Measurements from ENCODE around the gene UTS2R. TPM values are rescaled to one million over a fixed set of nuclear protein-coding genes. Genes with fewer than 3 reads are reported as not detected.
A peak's percentile ranks its signal among the peaks of the same experiment; 100 is the strongest.
"Not testable (repeated sequence)": the region's sequence is repeated elsewhere in the genome, so short reads cannot be mapped to it uniquely, and the experiment has no call there.

UTS2R gene
- total and polyA plus RNA-seq, 8 donors, result not detected

GRCh38 chr17:82344175-82344907 lies 27.2 kb upstream of the UTS2R start:
- no peak overlapping the region for H3K27ac ChIP-seq
- peaks cover 0 to 18% (median 0%) of the 10 kb centered on the region in 3 donors for H3K27me3 ChIP-seq
- H3K9me3 ChIP-seq, result no peaks in the 10 kb centered on the region
- peaks cover 4 to 16% (median 9%) of the 10 kb centered on the region in 4 donors for H3K4me1 ChIP-seq
- peak in 1 of 2 donors; percentile 73 for DNase-seq
- no peak for TF ChIP-seq POLR2A (IDR thresholded peaks at IDR 0.05)
- no peak for TF ChIP-seq POLR2AphosphoS5 (IDR thresholded peaks at IDR 0.05)
- no peak for TF ChIP-seq EP300 (IDR thresholded peaks at IDR 0.05)
- TF ChIP-seq, protein P1, sequence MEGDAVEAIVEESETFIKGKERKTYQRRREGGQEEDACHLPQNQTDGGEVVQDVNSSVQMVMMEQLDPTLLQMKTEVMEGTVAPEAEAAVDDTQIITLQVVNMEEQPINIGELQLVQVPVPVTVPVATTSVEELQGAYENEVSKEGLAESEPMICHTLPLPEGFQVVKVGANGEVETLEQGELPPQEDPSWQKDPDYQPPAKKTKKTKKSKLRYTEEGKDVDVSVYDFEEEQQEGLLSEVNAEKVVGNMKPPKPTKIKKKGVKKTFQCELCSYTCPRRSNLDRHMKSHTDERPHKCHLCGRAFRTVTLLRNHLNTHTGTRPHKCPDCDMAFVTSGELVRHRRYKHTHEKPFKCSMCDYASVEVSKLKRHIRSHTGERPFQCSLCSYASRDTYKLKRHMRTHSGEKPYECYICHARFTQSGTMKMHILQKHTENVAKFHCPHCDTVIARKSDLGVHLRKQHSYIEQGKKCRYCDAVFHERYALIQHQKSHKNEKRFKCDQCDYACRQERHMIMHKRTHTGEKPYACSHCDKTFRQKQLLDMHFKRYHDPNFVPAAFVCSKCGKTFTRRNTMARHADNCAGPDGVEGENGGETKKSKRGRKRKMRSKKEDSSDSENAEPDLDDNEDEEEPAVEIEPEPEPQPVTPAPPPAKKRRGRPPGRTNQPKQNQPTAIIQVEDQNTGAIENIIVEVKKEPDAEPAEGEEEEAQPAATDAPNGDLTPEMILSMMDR (IDR thresholded peaks at IDR 0.05), result no peak
- no peaks in the 10 kb centered on the region for H3K36me3 ChIP-seq
- H3K4me3 ChIP-seq, result no peak overlapping the region
- intact Hi-C loops (cut with DNase I; ENCODE audit: low total_unique reads), result no loop called here
- 57 to 81% (median 68%) methylated on average over 14 to 24 of the region's 24 CpGs for WGBS, 5 donors

DNA sequence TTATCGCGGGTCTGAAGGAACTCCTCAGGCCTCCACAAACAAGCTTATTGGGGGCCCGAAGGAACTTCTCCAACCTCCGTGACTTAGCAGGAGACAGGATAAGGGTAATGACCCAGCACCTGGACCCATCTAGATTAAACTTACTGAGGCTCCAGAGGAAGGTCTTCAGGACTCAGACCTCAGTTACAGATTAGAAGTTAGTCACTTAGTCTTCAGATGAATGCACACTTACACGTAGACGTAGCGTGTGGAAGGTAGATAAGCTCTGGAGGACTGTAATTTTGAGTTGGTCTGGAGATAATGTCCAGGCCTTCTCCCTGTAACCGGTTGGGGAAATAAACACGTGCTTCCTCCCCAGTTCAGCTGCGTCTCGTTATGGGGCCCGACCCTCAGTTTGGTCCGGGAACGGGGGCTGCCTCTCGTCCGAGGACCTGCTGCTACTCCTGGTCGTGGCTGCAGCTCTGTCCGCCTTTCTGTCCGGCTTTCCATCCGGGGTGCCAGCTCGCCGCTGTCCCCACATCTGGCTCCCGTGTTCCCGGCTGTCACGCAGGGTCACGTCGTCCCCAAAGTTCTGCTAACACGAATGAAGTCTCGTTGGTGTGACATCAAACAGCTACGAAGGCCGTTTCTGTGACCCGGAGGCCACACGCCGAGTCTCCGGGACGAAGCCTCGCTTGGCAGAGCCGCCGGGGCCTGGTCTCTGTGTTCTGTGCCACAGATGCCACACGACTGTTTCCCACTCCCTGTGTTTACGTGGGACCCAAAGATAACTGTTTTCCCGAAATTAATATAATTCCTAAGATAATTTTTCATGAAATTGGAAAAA lies 26.2 kb upstream of the UTS2R start:
- H3K9me3 ChIP-seq, result no peaks in the 10 kb centered on the region
- no peak for TF ChIP-seq POLR2A (IDR thresholded peaks at IDR 0.05)
- TF ChIP-seq, protein P1 (IDR thresholded peaks at IDR 0.05), result no peak
- no peak for TF ChIP-seq POLR2AphosphoS5 (IDR thresholded peaks at IDR 0.05)
- TF ChIP-seq EP300 (IDR thresholded peaks at IDR 0.05), result no peak

GRCh38 chr17:82346342-82347300 lies 24.9 kb upstream of the UTS2R start:
- Histone ChIP-seq H3K4me3 (no peak overlapping the region), H3K9me3 (no peaks in the 10 kb centered on the region), H3K27ac (no peak overlapping the region), H3K27me3 (peaks cover 0 to 31% (median 0%) of the 10 kb centered on the region in 3 donors), H3K36me3 (no peaks in the 10 kb centered on the region), H3K4me1 (peaks cover 0 to 13% (median 7%) of the 10 kb centered on the region in 4 donors)
- intact Hi-C loops (cut with DNase I; ENCODE audit: low total_unique reads), result no loop called here
- DNase-seq, result no peak
- 58 to 72% (median 62%) methylated on average over 27 to 28 of the region's 28 CpGs for WGBS, 5 donors
- no peak for TF ChIP-seq EP300 (IDR thresholded peaks at IDR 0.05)
- TF ChIP-seq, protein P1 (IDR thresholded peaks at IDR 0.05), result no peak
- TF ChIP-seq POLR2AphosphoS5 (IDR thresholded peaks at IDR 0.05), result no peak
- TF ChIP-seq POLR2A (IDR thresholded peaks at IDR 0.05), result no peak

More for the DNA sequence above, 26.2 kb upstream of the UTS2R start:
- peaks cover 0 to 9% (median 4%) of the 10 kb centered on the region in 4 donors for H3K4me1 ChIP-seq
- no peak overlapping the region for H3K4me3 ChIP-seq
- WGBS, 5 donors, result 74 to 84% (median 77%) methylated on average over 41 to 42 of the region's 42 CpGs
- peaks cover 0 to 21% (median 0%) of the 10 kb centered on the region in 3 donors for H3K27me3 ChIP-seq
- H3K36me3 ChIP-seq, result no peaks in the 10 kb centered on the region
- H3K27ac ChIP-seq, result no peak overlapping the region
- intact Hi-C loops (cut with DNase I; ENCODE audit: low total_unique reads), result no loop called here
- DNase-seq, result no peak

GRCh38 chr17:82347994-82348393 lies 23.6 kb upstream of the UTS2R start:
- H3K9me3 ChIP-seq; H3K36me3 ChIP-seq; H3K27ac ChIP-seq; DNase-seq; H3K4me3 ChIP-seq; intact Hi-C loops (cut with DNase I; ENCODE audit: low total_unique reads): not testable (repeated sequence)
- Histone ChIP-seq H3K27me3 (peaks cover 0 to 31% (median 0%) of the 10 kb centered on the region in 3 donors), H3K4me1 (peaks cover 0 to 19% (median 12%) of the 10 kb centered on the region in 4 donors)
- WGBS, 5 donors, result 78 to 84% (median 82%) methylated on average over 11 of the region's 11 CpGs

Data from stomach (tissue), 9 donors.